Endothelial cell of umbilical vein (primary cell): Measurements from ENCODE around the gene KCTD16. TPM values are rescaled to one million over a fixed set of nuclear protein-coding genes. Genes with fewer than 3 reads are reported as not detected.
A peak's percentile ranks its signal among the peaks of the same experiment; 100 is the strongest.

Experiments used
- BruUV-seq: library from RNA; stranded (reverse); fragments of 400-500 nt; replicated peaks from 2 replicates; lab custom pipeline; 2021; lab: Mats Ljungman, UMichigan
- CTCF ChIA-PET: fragments of 300-600, 350-600 bp; sonication (Branson Sonifier 250); formaldehyde crosslinking; loops from one replicate; lab custom pipeline; 2021; ENCODE audit warnings: antibody characterized with exemption, inconsistent platforms; lab: Charles Lee
- POLR2A ChIA-PET: fragments of 300-600, 350-600 bp; sonication (Branson Sonifier 250); formaldehyde crosslinking; loops from one replicate; lab custom pipeline; 2021; ENCODE audit warnings: antibody characterized with exemption, inconsistent platforms; lab: Charles Lee
- DNase-seq: peaks from one replicate; pipeline ENCODE4 v3.0.0-alpha.2; 2011; ENCODE audit warnings: low read depth, low spot score
- FAIRE-seq: peaks from 2 replicates; lab custom pipeline; 2011; peaks lifted over from hg19 to GRCh38; lab: Jason Lieb, UNC
- H2AFZ ChIP-seq: 2 replicates; pipeline ENCODE4 v1.6.0; 2012; ENCODE audit warnings: low read depth, low read length, control low read depth, inconsistent platforms
- H3K27ac ChIP-seq: 2 replicates; pipeline ENCODE4 v1.5.1; 2011; ENCODE audit warnings: low read depth, mild to moderate bottlenecking, control low read depth, low read length, moderate library complexity; ENCODE audit not compliant: insufficient read depth
- H3K27me3 ChIP-seq, 2 experiments: 2 replicates each; pipeline versions ENCODE4 v1.6.0 to v1.6.1; 2011; ENCODE audit warnings: low read length in 2 of 2, mixed read lengths in 1 of 2; ENCODE audit not compliant: control insufficient read depth in 2 of 2, insufficient read depth in 2 of 2
- H3K36me3 ChIP-seq, 2 experiments: 2 replicates in 1 of 2; 3 replicates in 1 of 2; pipeline ENCODE4 v1.5.1; 2011; ENCODE audit warnings: low read length in 2 of 2, mild to moderate bottlenecking in 1 of 2, moderate library complexity in 1 of 2; ENCODE audit not compliant: control insufficient read depth in 2 of 2, insufficient read depth in 2 of 2; ENCODE audit errors: extremely low read depth in 1 of 2
- H3K4me1 ChIP-seq: 3 replicates; pipeline ENCODE4 v1.5.1; 2011; ENCODE audit warnings: mild to moderate bottlenecking, low read length; ENCODE audit not compliant: control insufficient read depth, insufficient read depth; ENCODE audit errors: extremely low read depth
- H3K4me2 ChIP-seq: 2 replicates; pipeline ENCODE4 v1.6.1; 2011; ENCODE audit warnings: low read length, control low read depth, mixed read lengths; ENCODE audit not compliant: insufficient read depth
- H3K4me3 ChIP-seq, 3 experiments: fragments of 200-600 bp in 1 of 3; sonication (generic), shearing (Covaris generic) in 1 of 3; replicated peaks in 1 of 3; 2 replicates each; pipeline ENCODE4 v1.5.1; 2011 to 2016; ENCODE audit warnings: control low read depth in 3 of 3, low read length in 3 of 3, mild to moderate bottlenecking in 2 of 3, inconsistent platforms in 1 of 3, low read depth in 1 of 3, moderate library complexity in 1 of 3; ENCODE audit not compliant: insufficient read depth in 1 of 3
- H3K79me2 ChIP-seq: 2 replicates; pipeline ENCODE4 v1.6.0; 2012; ENCODE audit warnings: low read length, inconsistent platforms; ENCODE audit not compliant: control insufficient read depth, insufficient read depth
- H3K9ac ChIP-seq: replicated peaks from 2 replicates; pipeline ENCODE3; 2011; ENCODE audit warnings: low read length, control low read depth; ENCODE audit not compliant: insufficient read depth; ENCODE audit errors: extremely low read depth
- H3K9me1 ChIP-seq: replicated peaks from 3 replicates; pipeline ENCODE4 v1.6.0; 2011; ENCODE audit warnings: mild to moderate bottlenecking, low read length; ENCODE audit not compliant: control insufficient read depth, insufficient read depth; ENCODE audit errors: extremely low read depth
- H3K9me3 ChIP-seq: replicated peaks from 2 replicates; pipeline ENCODE4 v1.5.1; 2012; ENCODE audit warnings: low read length, inconsistent platforms; ENCODE audit not compliant: control insufficient read depth, insufficient read depth
- H4K20me1 ChIP-seq: replicated peaks from 2 replicates; pipeline ENCODE3; 2011; ENCODE audit warnings: mild to moderate bottlenecking, low read length; ENCODE audit not compliant: control insufficient read depth, insufficient read depth; ENCODE audit errors: extremely low read depth
- CTCF ChIP-seq, 2 donors: IDR thresholded peaks; 1 replicate in 1 of 2; 2 replicates in 1 of 2; pipeline ENCODE4 v1.5.1; 2011; ENCODE audit warnings: low read length in 2 of 2, mild to moderate bottlenecking in 2 of 2, moderate library complexity in 2 of 2, control low read depth in 1 of 2, inconsistent platforms in 1 of 2, low read depth in 1 of 2; ENCODE audit not compliant: insufficient read depth in 1 of 2; ENCODE audit errors: extremely low read depth in 1 of 2
- EZH2 ChIP-seq: IDR thresholded peaks from 2 replicates; pipeline ENCODE4 v1.6.1; 2012; ENCODE audit warnings: borderline replicate concordance, low read depth, mild to moderate bottlenecking, moderate library complexity, low read length, inconsistent platforms; ENCODE audit not compliant: severe bottlenecking
- FOS ChIP-seq: IDR thresholded peaks from 2 replicates; pipeline ENCODE4 v1.6.1; 2011; ENCODE audit warnings: mild to moderate bottlenecking, low read length, moderate library complexity, borderline replicate concordance; ENCODE audit not compliant: insufficient read depth
- GATA2 ChIP-seq: IDR thresholded peaks from 2 replicates; pipeline ENCODE4 v1.7.0; 2011; ENCODE audit warnings: low read depth, mild to moderate bottlenecking, moderate library complexity, mixed read lengths, low read length; ENCODE audit not compliant: insufficient read length, insufficient read depth
- JUN ChIP-seq: IDR thresholded peaks from 2 replicates; pipeline ENCODE4 v1.6.1; 2011; ENCODE audit warnings: borderline replicate concordance, low read depth; ENCODE audit not compliant: insufficient read length, insufficient read depth
- MAX ChIP-seq: IDR thresholded peaks from 2 replicates; pipeline ENCODE4 v1.6.1; 2011; ENCODE audit not compliant: insufficient read depth, insufficient read length
- MYC ChIP-seq: IDR thresholded peaks from one replicate; pipeline ENCODE4 v1.6.1; 2011; ENCODE audit warnings: mild to moderate bottlenecking, low read depth, low read length
- POLR2A ChIP-seq: IDR thresholded peaks from 2 replicates; pipeline ENCODE4 v1.6.1; 2012; ENCODE audit warnings: low read depth, mild to moderate bottlenecking, control low read depth, low read length
- POLR2AphosphoS5 ChIP-seq: IDR thresholded peaks from 2 replicates; pipeline ENCODE4 v1.6.1; 2012; ENCODE audit warnings: low read depth, mild to moderate bottlenecking, control low read depth, low read length, moderate library complexity; ENCODE audit not compliant: insufficient read depth
- dilution Hi-C: fragments of 300-500 bp; cut with MboI; formaldehyde crosslinking; loops from one replicate; pipeline ENCODE4 v1.15.0; 2019; ENCODE audit warnings: low sequenced_read_pairs; ENCODE audit not compliant: extremely low pct_ligation_motif_present
- intact Hi-C: fragments of 100-400 bp; cut with micrococcal nuclease; formaldehyde crosslinking; loops from one replicate; pipeline ENCODE4 v1.10.0; 2022
- polyA plus RNA-seq, 4 experiments: library from polyadenylated mRNA; depleted of rRNA in 3 of 4; stranded (reverse) in 3 of 4; unstranded in 1 of 4; fragments of >200 nt; gene quantifications; 2 replicates each; pipeline versions ENCODE4 v1.2.1 to v1.2.3, GENCODE V29; 2011 to 2012; ENCODE audit warnings: missing spikeins in 1 of 4
- total RNA-seq: library from RNA; stranded (reverse); gene quantifications from 2 replicates; pipeline ENCODE4 v1.2.3, GENCODE V29; 2021

Gene KCTD16
- total and polyA plus RNA-seq, 2 donors (not counting 3 experiments of a cell fraction or from before 2014, with no cell fraction given), result 0.21 to 0.49 TPM

- dilution Hi-C loops, result no loop called here
- FAIRE-seq (peak; percentile 42), DNase-seq (peak; percentile 46)
- Histone ChIP-seq H4K20me1 (no peaks in the 10 kb centered on the region), H3K9ac (peak overlapping the region; percentile 48), H3K4me3 (peak overlapping the region; percentile 3 to 54 (median 31)), H3K27me3 (no peaks in the 10 kb centered on the region), H3K9me3 (no peaks in the 10 kb centered on the region), H3K4me2 (peak overlapping the region; percentile 73), H3K36me3 (no peaks in the 10 kb centered on the region), H3K4me1 (peaks cover 9% of the 10 kb centered on the region), H2AFZ (peak overlapping the region; percentile 56), H3K9me1 (no peaks in the 10 kb centered on the region), H3K79me2 (no peaks in the 10 kb centered on the region), H3K27ac (no peak overlapping the region)
- BruUV-seq, result no TSS peak
- intact Hi-C loops, result loop anchor here (2.0 to 10.0 kb wide), 2 partner anchors 186 to 260 kb away; no protein-coding TSS in a partner anchor
- CTCF ChIA-PET, result interaction anchor here (0.7 to 4.9 kb wide), 18 partner anchors 12 to 1925 kb away, joined by 3 to 103 read pairs (median 8); no protein-coding TSS in a partner anchor
- POLR2A ChIA-PET, result no interaction called here
- TF ChIP-seq GATA2, result no peak
- TF ChIP-seq MYC, result no peak
- TF ChIP-seq CTCF (IDR thresholded peaks at IDR 0.05; ENCODE audit: extremely low read depth in 1 of 2, insufficient read depth in 1 of 2, low read depth in 1 of 2, low read length in 2 of 2), result no peak
- TF ChIP-seq MAX, result no peak
- no peak for TF ChIP-seq POLR2A
- TF ChIP-seq JUN, result no peak
- no peak for TF ChIP-seq POLR2AphosphoS5
- no peak for TF ChIP-seq EZH2
- no peak for TF ChIP-seq FOS
Observed at GRCh38 chr5:144205141-144205551, 34.5 kb downstream of the KCTD16 start.
